Suprapubic skin (tissue), 4 donors: ENCODE data around the gene ZNF362.
"Not testable (repeated sequence)": the region's sequence is repeated elsewhere in the genome, so short reads cannot be mapped to it uniquely, and the experiment has no call there.

Experiments used
- CTCF ChIP-seq, 2 donors: fragments of 200-600 bp in 1 of 2; fragments of 450-650 bp in 1 of 2; sonication (generic) in 1 of 2; IDR thresholded peaks; one replicate each; pipeline ENCODE4 v1.5.1; 2016 to 2019; ENCODE audit warnings: antibody characterized with exemption in 2 of 2, mild to moderate bottlenecking in 1 of 2, moderate library complexity in 1 of 2
- EP300 ChIP-seq: sonication (generic); formaldehyde crosslinking; IDR thresholded peaks from one replicate; pipeline ENCODE4 v1.6.1; 2017; ENCODE audit warnings: antibody characterized with exemption
- POLR2A ChIP-seq, 2 donors: fragments of 450-650 bp; IDR thresholded peaks; one replicate each; pipeline ENCODE4 v1.6.1; 2017; ENCODE audit warnings: antibody characterized with exemption in 2 of 2, mild to moderate bottlenecking in 2 of 2, moderate library complexity in 2 of 2
- POLR2AphosphoS5 ChIP-seq, 3 donors: sonication (generic); formaldehyde crosslinking; IDR thresholded peaks; one replicate each; pipeline ENCODE4 v1.6.1; 2017; ENCODE audit warnings: antibody characterized with exemption in 3 of 3

- not testable (repeated sequence) for TF ChIP-seq CTCF (IDR thresholded peaks at IDR 0.05); POLR2A (IDR thresholded peaks at IDR 0.05); EP300; POLR2AphosphoS5 (IDR thresholded peaks at IDR 0.05)
Observed at GRCh38 chr1:33238194-33238724, 18.0 kb upstream of the ZNF362 start.
